ENCODE measurements around the gene DNAJC28. TPM values are rescaled to one million over a fixed set of nuclear protein-coding genes. Genes with fewer than 3 reads are reported as not detected.
A peak's percentile ranks its signal among the peaks of the same experiment; 100 is the strongest.
"Not testable (repeated sequence)": the region's sequence is repeated elsewhere in the genome, so short reads cannot be mapped to it uniquely, and the experiment has no call there.

DNAJC28 gene
- 6.5 TPM for total RNA-seq

- FAIRE-seq: no peak
- DNase-seq (ENCODE audit: low spot score in 2 of 2): peak; percentile 87 to 89
Observed at GRCh38 chr21:33491373-33492102, at the start of gene DNAJC28. Gene DNAJC28 (minus strand): TSS chr21:33491716. CDS start chr21:33489393, 2,323 bp downstream.

- no peak for DNase-seq (ENCODE audit: low spot score in 2 of 2)
- no peak for FAIRE-seq
Observed at GRCh38 chr21:33541105-33541711, 49.7 kb upstream of the DNAJC28 start.

- no peak for FAIRE-seq
- no peak for DNase-seq (ENCODE audit: low spot score in 2 of 2)
Observed at GRCh38 chr21:33540711-33541104, 49.2 kb upstream of the DNAJC28 start.

GRCh38 chr21:33539616-33540015 lies 48.1 kb upstream of the DNAJC28 start:
- DNase-seq (ENCODE audit: low spot score in 2 of 2): no peak
- no peak for FAIRE-seq

- DNase-seq (ENCODE audit: low spot score in 2 of 2) (no peak), FAIRE-seq (no peak)
Observed at GRCh38 chr21:33537212-33537611, 45.7 kb upstream of the DNAJC28 start.

- DNase-seq (ENCODE audit: low spot score in 2 of 2) (no peak), FAIRE-seq (no peak)
Observed at GRCh38 chr21:33531007-33531406, 39.5 kb upstream of the DNAJC28 start.

GRCh38 chr21:33522953-33523349 lies 31.4 kb upstream of the DNAJC28 start:
- no peak for FAIRE-seq
- DNase-seq (ENCODE audit: low spot score in 2 of 2): no peak

- FAIRE-seq (no peak), DNase-seq (ENCODE audit: low spot score in 2 of 2) (no peak)
Observed at GRCh38 chr21:33522297-33522952, 30.9 kb upstream of the DNAJC28 start.

GRCh38 chr21:33518899-33519298 lies 27.4 kb upstream of the DNAJC28 start:
- no peak for FAIRE-seq
- DNase-seq (ENCODE audit: low spot score in 2 of 2): no peak

- no peak for FAIRE-seq
- DNase-seq (ENCODE audit: low spot score in 2 of 2): no peak
Observed at GRCh38 chr21:33514229-33514628, 22.7 kb upstream of the DNAJC28 start.

GRCh38 chr21:33512481-33512880 lies 21.0 kb upstream of the DNAJC28 start:
- FAIRE-seq (no peak), DNase-seq (ENCODE audit: low spot score in 2 of 2) (no peak)

- FAIRE-seq (no peak), DNase-seq (ENCODE audit: low spot score in 2 of 2) (no peak)
Observed at GRCh38 chr21:33511639-33512038, 20.1 kb upstream of the DNAJC28 start.

- no peak for DNase-seq (ENCODE audit: low spot score in 2 of 2)
- no peak for FAIRE-seq
Observed at GRCh38 chr21:33510826-33511225, 19.3 kb upstream of the DNAJC28 start.

GRCh38 chr21:33507003-33507402 lies 15.5 kb upstream of the DNAJC28 start:
- not testable (repeated sequence) for DNase-seq (ENCODE audit: low spot score in 2 of 2); FAIRE-seq

GRCh38 chr21:33505833-33506232 lies 14.3 kb upstream of the DNAJC28 start:
- FAIRE-seq (no peak), DNase-seq (ENCODE audit: low spot score in 2 of 2) (no peak)

GRCh38 chr21:33496345-33496744 lies 4.8 kb upstream of the DNAJC28 start:
- DNase-seq (ENCODE audit: low spot score in 2 of 2): no peak
- no peak for FAIRE-seq

- no peak for FAIRE-seq
- DNase-seq (ENCODE audit: low spot score in 2 of 2): no peak
Observed at GRCh38 chr21:33495743-33496142, 4.2 kb upstream of the DNAJC28 start.

- no peak for FAIRE-seq
- DNase-seq (ENCODE audit: low spot score in 2 of 2): no peak
Observed at GRCh38 chr21:33493756-33494155, 2.2 kb upstream of the DNAJC28 start.

GRCh38 chr21:33492571-33492970 lies 1.1 kb upstream of the DNAJC28 start:
- FAIRE-seq (no peak), DNase-seq (ENCODE audit: low spot score in 2 of 2) (no peak)

GRCh38 chr21:33490991-33491372 lies 534 bp downstream of the DNAJC28 start:
- peak in 1 of 2 donors; percentile 14 for DNase-seq (ENCODE audit: low spot score in 2 of 2)

GRCh38 chr21:33488936-33489335 lies 2.6 kb downstream of the DNAJC28 start:
- FAIRE-seq: no peak
- DNase-seq (ENCODE audit: low spot score in 2 of 2): no peak

More at GRCh38 chr21:33490991-33491372, 534 bp downstream of the DNAJC28 start:
- no peak for FAIRE-seq

GRCh38 chr21:33487996-33488395 lies 3.5 kb downstream of the DNAJC28 start:
- FAIRE-seq (no peak), DNase-seq (ENCODE audit: low spot score in 2 of 2) (no peak)
